A673 (cell line): ENCODE measurements around the gene SPINK1. TPM values are rescaled to one million over a fixed set of nuclear protein-coding genes. Genes with fewer than 3 reads are reported as not detected.

Experiments used
- BruUV-seq: library from RNA; stranded (reverse); fragments of 400-500 nt; replicated peaks from 2 replicates; lab custom pipeline; 2021; lab: Mats Ljungman, UMichigan
- CTCF ChIA-PET: fragments of 300-600 bp; sonication (Branson Sonifier 250); formaldehyde crosslinking; loops from one replicate; lab custom pipeline; 2022; ENCODE audit warnings: antibody characterized with exemption; lab: Charles Lee
- POLR2A ChIA-PET: fragments of 300-600 bp; sonication (Branson Sonifier 250); formaldehyde crosslinking; loops from one replicate; lab custom pipeline; 2022; ENCODE audit warnings: antibody characterized with exemption; ENCODE audit not compliant: low non-redundant PET; lab: Charles Lee
- DNase-seq: peaks from one replicate; pipeline ENCODE4 v3.0.0-alpha.2; 2015; ENCODE audit warnings: low spot score
- H3K27ac ChIP-seq: fragments of 200-600 bp; sonication (generic); 2 replicates; pipeline ENCODE4 v1.5.1; 2016; ENCODE audit warnings: mixed run types, low read depth, mild to moderate bottlenecking, mixed read lengths, antibody characterized with exemption, low read length; ENCODE audit not compliant: poor library complexity, severe bottlenecking
- H3K27me3 ChIP-seq: fragments of 200-600 bp; sonication (generic); replicated peaks from 2 replicates; pipeline ENCODE4 v1.6.1; 2017; ENCODE audit warnings: mixed run types, low read depth, mild to moderate bottlenecking, mixed read lengths, antibody characterized with exemption, low read length; ENCODE audit not compliant: insufficient read depth, poor library complexity
- H3K36me3 ChIP-seq: fragments of 200-600 bp; sonication (generic); 2 replicates; pipeline ENCODE4 v1.6.1; 2016; ENCODE audit warnings: mixed run types, mild to moderate bottlenecking, mixed read lengths, antibody characterized with exemption, low read length; ENCODE audit not compliant: insufficient read depth, poor library complexity, severe bottlenecking
- H3K4me1 ChIP-seq: fragments of 200-600 bp; sonication (generic); 2 replicates; pipeline ENCODE4 v1.6.1; 2017; ENCODE audit warnings: mixed run types, mild to moderate bottlenecking, mixed read lengths, antibody characterized with exemption, low read length; ENCODE audit not compliant: insufficient read depth, poor library complexity, severe bottlenecking
- H3K4me3 ChIP-seq: fragments of 200-600 bp; sonication (generic); 2 replicates; pipeline ENCODE4 v1.5.1; 2016; ENCODE audit warnings: low read depth, mixed run types, mild to moderate bottlenecking, mixed read lengths, low read length; ENCODE audit not compliant: poor library complexity, severe bottlenecking
- H3K9me3 ChIP-seq: fragments of 200-600 bp; sonication (generic); 2 replicates; pipeline ENCODE4 v1.6.1; 2016; ENCODE audit warnings: mixed run types, low read depth, mild to moderate bottlenecking, mixed read lengths, antibody characterized with exemption, low read length; ENCODE audit not compliant: poor library complexity, severe bottlenecking
- EZH2 ChIP-seq: fragments of 200-600 bp; sonication (generic); IDR thresholded peaks from 2 replicates; pipeline ENCODE4 v1.6.1; 2017; ENCODE audit warnings: borderline replicate concordance, low read depth, mild to moderate bottlenecking, mixed read lengths, antibody characterized with exemption, low read length; ENCODE audit not compliant: poor library complexity, severe bottlenecking
- intact Hi-C: fragments of 100-400 bp; cut with micrococcal nuclease; formaldehyde crosslinking; loops from one replicate; pipeline ENCODE4 v1.10.0; 2022; ENCODE audit not compliant: unreplicated experiment
- total RNA-seq: library from RNA; stranded (reverse); gene quantifications from 2 replicates; pipeline ENCODE4 v1.2.3, GENCODE V29; 2021
- TF ChIP-seq, protein P1 (sequence below): fragments of 300-800, 200-600 bp; sonication (generic); conservative IDR thresholded peaks from 2 replicates; pipeline ENCODE4 v1.5.1; 2017; ENCODE audit warnings: low read depth, mild to moderate bottlenecking, antibody characterized with exemption, low read length, moderate library complexity, mixed read lengths

The SPINK1 gene
- total RNA-seq, 1 experiment from 2014 or later = not detected

DNA sequence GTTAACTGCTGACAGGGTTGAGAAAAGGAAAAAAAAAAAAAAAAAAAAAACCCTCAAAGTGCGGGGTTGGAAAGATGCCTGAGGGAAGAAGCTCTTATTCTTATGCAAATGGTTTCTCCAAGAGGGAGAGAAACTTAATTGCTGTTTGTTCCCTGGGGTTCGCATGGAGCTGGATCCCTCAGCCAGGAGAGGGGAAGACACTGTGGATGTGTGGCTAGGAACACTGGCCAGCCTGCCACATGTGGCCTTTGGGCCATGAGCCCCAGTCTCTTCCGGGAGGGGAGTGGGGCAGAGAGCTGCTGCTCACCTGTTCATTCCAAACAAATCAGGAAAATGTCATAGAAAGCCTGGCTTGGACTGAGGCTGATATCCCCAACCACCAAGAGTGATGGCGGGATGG, 37.6 kb upstream of the SPINK1 start:
- Histone ChIP-seq H3K4me1 (peaks cover 5% of the 10 kb centered on the region), H3K4me3 (no peak overlapping the region), H3K36me3 (no peaks in the 10 kb centered on the region), H3K27me3 (no peaks in the 10 kb centered on the region), H3K27ac (no peak overlapping the region), H3K9me3 (no peaks in the 10 kb centered on the region)
- intact Hi-C loops = no loop called here
- peak; percentile 39 for DNase-seq
- no TSS peak for BruUV-seq
- ChIA-PET POLR2A (no interaction called here), CTCF (no interaction called here)
- TF ChIP-seq, protein P1, sequence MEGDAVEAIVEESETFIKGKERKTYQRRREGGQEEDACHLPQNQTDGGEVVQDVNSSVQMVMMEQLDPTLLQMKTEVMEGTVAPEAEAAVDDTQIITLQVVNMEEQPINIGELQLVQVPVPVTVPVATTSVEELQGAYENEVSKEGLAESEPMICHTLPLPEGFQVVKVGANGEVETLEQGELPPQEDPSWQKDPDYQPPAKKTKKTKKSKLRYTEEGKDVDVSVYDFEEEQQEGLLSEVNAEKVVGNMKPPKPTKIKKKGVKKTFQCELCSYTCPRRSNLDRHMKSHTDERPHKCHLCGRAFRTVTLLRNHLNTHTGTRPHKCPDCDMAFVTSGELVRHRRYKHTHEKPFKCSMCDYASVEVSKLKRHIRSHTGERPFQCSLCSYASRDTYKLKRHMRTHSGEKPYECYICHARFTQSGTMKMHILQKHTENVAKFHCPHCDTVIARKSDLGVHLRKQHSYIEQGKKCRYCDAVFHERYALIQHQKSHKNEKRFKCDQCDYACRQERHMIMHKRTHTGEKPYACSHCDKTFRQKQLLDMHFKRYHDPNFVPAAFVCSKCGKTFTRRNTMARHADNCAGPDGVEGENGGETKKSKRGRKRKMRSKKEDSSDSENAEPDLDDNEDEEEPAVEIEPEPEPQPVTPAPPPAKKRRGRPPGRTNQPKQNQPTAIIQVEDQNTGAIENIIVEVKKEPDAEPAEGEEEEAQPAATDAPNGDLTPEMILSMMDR = no peak
- no peak for TF ChIP-seq EZH2

DNA sequence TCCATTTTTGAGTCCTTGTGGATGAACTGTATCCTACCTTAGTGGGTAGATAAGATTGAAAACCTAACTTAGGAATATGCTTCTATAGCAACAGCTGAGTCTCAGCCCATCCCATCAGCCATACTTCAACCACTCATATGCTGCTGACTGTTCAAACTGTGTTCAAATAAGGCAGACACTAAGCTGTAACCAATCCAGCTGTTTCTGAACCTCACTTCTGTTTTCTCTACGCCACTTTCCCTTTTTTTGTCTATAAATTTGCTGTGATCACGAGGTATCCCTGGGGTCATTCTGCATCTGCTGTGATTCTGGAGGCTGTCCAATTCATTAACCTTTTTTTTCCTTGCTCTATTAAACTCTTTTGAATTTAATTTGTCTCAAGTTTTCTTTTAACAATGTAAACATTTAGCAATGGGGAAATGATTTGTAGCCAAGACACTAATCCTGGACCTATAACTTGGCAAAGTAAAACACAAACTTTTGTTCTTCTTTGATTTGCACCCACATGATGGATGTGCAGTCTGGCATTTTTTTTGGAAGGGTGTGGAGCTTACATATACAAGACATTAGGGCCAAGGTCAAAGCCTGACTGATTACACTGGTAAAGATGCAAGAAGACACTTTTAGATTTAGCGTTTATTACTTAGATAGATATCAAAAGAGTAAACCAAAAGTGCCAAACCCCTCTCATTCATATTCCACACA, 32.1 kb upstream of the SPINK1 start:
- Histone ChIP-seq H3K27me3 (no peaks in the 10 kb centered on the region), H3K36me3 (no peaks in the 10 kb centered on the region), H3K4me1 (no peaks in the 10 kb centered on the region), H3K4me3 (no peak overlapping the region), H3K9me3 (no peaks in the 10 kb centered on the region), H3K27ac (no peak overlapping the region)
- CTCF ChIA-PET = no interaction called here
- intact Hi-C loops = no loop called here
- no peak for DNase-seq
- BruUV-seq = no TSS peak
- POLR2A ChIA-PET = no interaction called here
- TF ChIP-seq EZH2 = no peak
- TF ChIP-seq, protein P1 = no peak

DNA sequence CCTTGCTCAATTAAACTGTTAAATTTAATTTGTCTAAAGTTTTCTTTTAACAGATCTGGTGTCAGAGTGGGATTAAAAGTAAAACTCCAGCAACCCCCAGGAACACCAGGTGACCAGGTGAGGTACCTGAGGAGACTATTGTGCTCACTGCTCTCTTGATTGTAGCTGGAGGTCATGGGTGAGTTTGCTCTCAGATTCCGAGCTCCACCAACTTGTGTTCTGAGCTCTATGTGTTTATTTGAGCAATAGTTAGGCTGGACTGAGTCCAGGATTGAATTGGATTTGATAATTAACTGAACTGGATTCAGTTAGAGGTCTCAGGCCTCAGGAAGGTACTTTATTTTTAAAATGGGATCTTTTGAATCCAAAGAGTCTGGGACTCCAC, 29.2 kb upstream of the SPINK1 start:
- Histone ChIP-seq H3K9me3 (no peaks in the 10 kb centered on the region), H3K27ac (no peak overlapping the region), H3K36me3 (no peaks in the 10 kb centered on the region), H3K27me3 (no peaks in the 10 kb centered on the region), H3K4me1 (no peaks in the 10 kb centered on the region), H3K4me3 (no peak overlapping the region)
- intact Hi-C loops = no loop called here
- ChIA-PET POLR2A (no interaction called here), CTCF (no interaction called here)
- TF ChIP-seq EZH2 = no peak
- TF ChIP-seq, protein P1 = no peak
- BruUV-seq = no TSS peak
- no peak for DNase-seq
